ENCODE results near the gene LCN1. TPM values are rescaled to one million over a fixed set of nuclear protein-coding genes. Genes with fewer than 3 reads are reported as not detected.
A peak's percentile ranks its signal among the peaks of the same experiment; 100 is the strongest.

LCN1 gene
- total and polyA plus RNA-seq, 10 donors: 0.09 TPM; not detected in 9

- Histone ChIP-seq H3K4me3 (no peak overlapping the region), H3K36me3 (peaks cover 0 to 60% (median 33%) of the 10 kb centered on the region in 6 donors), H3K4me1 (no peaks in the 10 kb centered on the region), H3K27ac (no peak overlapping the region), H3K27me3 (replicated peaks in 1 of 7) (peaks cover 0 to 5% (median 0%) of the 10 kb centered on the region in 7 donors), H3K9me3 (no peaks in the 10 kb centered on the region)
- peak; percentile 49 for DNase-seq
- TF ChIP-seq POLR2AphosphoS5 (IDR thresholded peaks at IDR 0.05) (no peak), POLR2A (IDR thresholded peaks at IDR 0.05) (no peak)
- TF ChIP-seq, protein P1, sequence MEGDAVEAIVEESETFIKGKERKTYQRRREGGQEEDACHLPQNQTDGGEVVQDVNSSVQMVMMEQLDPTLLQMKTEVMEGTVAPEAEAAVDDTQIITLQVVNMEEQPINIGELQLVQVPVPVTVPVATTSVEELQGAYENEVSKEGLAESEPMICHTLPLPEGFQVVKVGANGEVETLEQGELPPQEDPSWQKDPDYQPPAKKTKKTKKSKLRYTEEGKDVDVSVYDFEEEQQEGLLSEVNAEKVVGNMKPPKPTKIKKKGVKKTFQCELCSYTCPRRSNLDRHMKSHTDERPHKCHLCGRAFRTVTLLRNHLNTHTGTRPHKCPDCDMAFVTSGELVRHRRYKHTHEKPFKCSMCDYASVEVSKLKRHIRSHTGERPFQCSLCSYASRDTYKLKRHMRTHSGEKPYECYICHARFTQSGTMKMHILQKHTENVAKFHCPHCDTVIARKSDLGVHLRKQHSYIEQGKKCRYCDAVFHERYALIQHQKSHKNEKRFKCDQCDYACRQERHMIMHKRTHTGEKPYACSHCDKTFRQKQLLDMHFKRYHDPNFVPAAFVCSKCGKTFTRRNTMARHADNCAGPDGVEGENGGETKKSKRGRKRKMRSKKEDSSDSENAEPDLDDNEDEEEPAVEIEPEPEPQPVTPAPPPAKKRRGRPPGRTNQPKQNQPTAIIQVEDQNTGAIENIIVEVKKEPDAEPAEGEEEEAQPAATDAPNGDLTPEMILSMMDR (IDR thresholded peaks at IDR 0.05 in 8 of 11, conservative IDR thresholded peaks at IDR 0.05 in 3 of 11): no peak
- intact Hi-C loops (cut with DNase I; ENCODE audit: low total_unique reads): no loop called here
- WGBS, 5 donors: 84 to 96% (median 92%) methylated on average over 17 of the region's 17 CpGs
These were observed 32.7 kb upstream of the LCN1 start for GRCh38 chr9:135488527-135488926.

GRCh38 chr9:135489188-135489906, 31.9 kb upstream of the LCN1 start:
- TF ChIP-seq POLR2A (IDR thresholded peaks at IDR 0.05): no peak
- TF ChIP-seq, protein P1 (IDR thresholded peaks at IDR 0.05 in 8 of 11, conservative IDR thresholded peaks at IDR 0.05 in 3 of 11): no peak
- TF ChIP-seq POLR2AphosphoS5 (IDR thresholded peaks at IDR 0.05): no peak
- Histone ChIP-seq H3K4me3 (no peak overlapping the region), H3K4me1 (no peaks in the 10 kb centered on the region), H3K27ac (no peak overlapping the region), H3K9me3 (no peaks in the 10 kb centered on the region), H3K27me3 (replicated peaks in 1 of 7) (peaks cover 0 to under 1% (median 0%) of the 10 kb centered on the region in 7 donors), H3K36me3 (peaks cover 0 to 52% (median 29%) of the 10 kb centered on the region in 6 donors)
- intact Hi-C loops (cut with DNase I; ENCODE audit: low total_unique reads): no loop called here
- DNase-seq: peak; percentile 50
- 84 to 93% (median 90%) methylated on average over 18 of the region's 18 CpGs for WGBS, 5 donors

DNA sequence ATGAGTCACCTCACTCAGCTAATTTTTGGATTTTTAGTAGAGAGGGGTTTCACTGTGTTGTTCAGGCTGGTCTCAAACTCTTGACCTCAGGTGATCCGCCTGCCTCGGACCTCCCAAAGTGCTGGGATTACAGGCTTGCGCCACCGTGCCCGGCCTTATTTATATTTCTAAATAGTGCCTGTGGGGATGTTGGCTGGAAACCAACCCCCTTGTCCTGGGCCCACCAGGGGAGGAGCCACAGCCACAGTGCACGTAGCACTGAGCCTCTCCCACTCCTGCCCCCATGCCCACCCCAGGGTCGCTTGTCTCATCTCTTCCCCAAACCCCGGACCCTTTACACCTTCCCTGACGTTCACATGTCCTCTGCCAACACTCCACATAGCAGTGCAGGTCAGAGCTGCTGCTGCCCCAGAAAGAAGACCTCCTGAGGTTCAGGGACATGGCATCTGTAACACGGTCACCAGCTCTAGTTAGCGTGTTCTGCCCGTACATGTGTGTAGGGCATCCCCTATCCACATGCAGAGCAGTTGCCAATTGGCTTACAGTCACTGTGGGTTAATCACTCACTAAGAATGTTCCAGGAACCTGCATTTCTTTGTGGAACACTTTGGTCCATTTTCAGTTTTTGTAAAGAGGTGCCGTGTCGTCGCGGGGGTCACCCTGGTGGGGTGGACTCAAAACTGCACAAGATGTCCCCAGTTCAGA, 30.9 kb upstream of the LCN1 start:
- 86 to 92% (median 89%) methylated on average over 16 of the region's 16 CpGs for WGBS, 5 donors
- TF ChIP-seq, protein P1 (IDR thresholded peaks at IDR 0.05 in 8 of 11, conservative IDR thresholded peaks at IDR 0.05 in 3 of 11): no peak
- TF ChIP-seq POLR2AphosphoS5 (IDR thresholded peaks at IDR 0.05): no peak
- TF ChIP-seq POLR2A (IDR thresholded peaks at IDR 0.05): no peak
- H3K4me1 ChIP-seq: no peaks in the 10 kb centered on the region
- intact Hi-C loops (cut with DNase I; ENCODE audit: low total_unique reads): no loop called here
- H3K36me3 ChIP-seq: peaks cover 0 to 42% (median 23%) of the 10 kb centered on the region in 6 donors
- no peak overlapping the region for H3K4me3 ChIP-seq
- no peaks in the 10 kb centered on the region for H3K27me3 ChIP-seq (replicated peaks in 1 of 7)
- peak; percentile 37 for DNase-seq
- no peaks in the 10 kb centered on the region for H3K9me3 ChIP-seq
- no peak overlapping the region for H3K27ac ChIP-seq

DNA sequence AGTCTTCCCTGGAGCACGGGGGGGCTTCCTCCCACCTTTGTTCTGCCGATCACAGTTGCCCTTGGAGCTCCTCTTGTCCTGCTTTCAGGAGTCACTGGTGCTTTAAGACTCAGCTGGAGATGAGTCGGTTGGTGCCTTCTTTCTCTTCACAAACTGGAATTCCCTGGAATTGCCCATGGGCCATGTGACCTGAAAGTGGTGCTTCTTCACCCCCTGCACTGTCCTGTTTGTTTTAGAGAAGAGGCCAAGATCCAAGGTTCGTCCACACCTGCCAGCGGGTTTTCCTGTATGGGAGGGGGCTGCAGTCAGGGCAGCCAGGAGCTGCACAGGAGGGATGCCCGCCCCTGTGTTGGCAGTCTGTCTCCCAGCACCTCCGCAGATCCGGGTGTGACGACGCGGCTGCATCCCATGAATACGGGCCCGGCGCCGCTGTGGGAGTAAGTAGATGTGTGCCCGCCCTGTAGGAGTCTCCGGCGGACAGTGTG, 30.2 kb upstream of the LCN1 start:
- WGBS, 5 donors: 76 to 92% (median 88%) methylated on average over 6 to 18 of the region's 18 CpGs
- H3K27ac ChIP-seq: no peak overlapping the region
- H3K9me3 ChIP-seq: no peaks in the 10 kb centered on the region
- TF ChIP-seq, protein P1 (IDR thresholded peaks at IDR 0.05 in 8 of 11, conservative IDR thresholded peaks at IDR 0.05 in 3 of 11): no peak
- no peak for TF ChIP-seq POLR2A (IDR thresholded peaks at IDR 0.05)
- no peak overlapping the region for H3K4me3 ChIP-seq
- H3K36me3 ChIP-seq: peaks cover 0 to 35% (median 16%) of the 10 kb centered on the region in 6 donors
- peak; percentile 62 for DNase-seq
- no peaks in the 10 kb centered on the region for H3K4me1 ChIP-seq
- intact Hi-C loops (cut with DNase I; ENCODE audit: low total_unique reads): no loop called here
- no peaks in the 10 kb centered on the region for H3K27me3 ChIP-seq (replicated peaks in 1 of 7)
